K562 (cell line): ENCODE results near the gene ENTPD6.

Experiments
- CHD2 ChIP-seq: IDR thresholded peaks from 2 replicates; pipeline ENCODE4 v1.6.1; 2011; ENCODE audit warnings: low read depth, low read length
- CTCF ChIP-seq, 3 experiments: IDR thresholded peaks in 2 of 3; conservative IDR thresholded peaks in 1 of 3; 2 replicates each; pipeline ENCODE4 v1.5.1; 2011 to 2012; ENCODE audit warnings: low read length in 3 of 3, mild to moderate bottlenecking in 3 of 3, control low read depth in 2 of 3, improper control_type of control experiment in 1 of 3, inconsistent platforms in 1 of 3, low read depth in 1 of 3, mixed read lengths in 1 of 3, moderate library complexity in 1 of 3; ENCODE audit not compliant: insufficient read depth in 2 of 3
- HDGF ChIP-seq: fragments of 450-650 bp; IDR thresholded peaks from 2 replicates; pipeline ENCODE4 v1.6.1; 2016
- JUND ChIP-seq, 2 experiments: IDR thresholded peaks; 2 replicates in 1 of 2; 3 replicates in 1 of 2; pipeline ENCODE4 v1.6.1; 2011; ENCODE audit warnings: borderline replicate concordance in 2 of 2, low read depth in 2 of 2, low read length in 2 of 2, improper control_type of control experiment in 1 of 2, missing biosample characterization in 1 of 2, missing genetic modification characterization in 1 of 2, missing genetic modification reagents in 1 of 2
- PATZ1 ChIP-seq: fragments of 250-450 bp; sonication (Bioruptor Pico); IDR thresholded peaks from 2 replicates; pipeline ENCODE4 v1.5.0; 2020; ENCODE audit warnings: mild to moderate bottlenecking, borderline replicate concordance
- POLR2A ChIP-seq: fragments of 450-650 bp; conservative IDR thresholded peaks from 2 replicates; pipeline ENCODE4 v1.6.1; 2016
- PTRF ChIP-seq: fragments of 450-650 bp; IDR thresholded peaks from 2 replicates; pipeline ENCODE4 v1.6.1; 2016; ENCODE audit warnings: mild to moderate bottlenecking, missing genetic modification characterization, missing compliant biosample characterization
- RB1 ChIP-seq: fragments of 450-650 bp; IDR thresholded peaks from 2 replicates; pipeline ENCODE4 v1.6.1; 2017; ENCODE audit warnings: low read depth, mild to moderate bottlenecking
- SIN3A ChIP-seq, 2 experiments: fragments of 150-350 bp in 1 of 2; IDR thresholded peaks; 2 replicates each; pipeline ENCODE4 v1.6.1; 2011 to 2016; ENCODE audit warnings: borderline replicate concordance in 2 of 2, low read depth in 2 of 2, low read length in 2 of 2, mild to moderate bottlenecking in 2 of 2, moderate library complexity in 2 of 2; ENCODE audit not compliant: control insufficient read depth in 1 of 2
- SMARCA4 ChIP-seq: fragments of 450-650 bp; IDR thresholded peaks from 2 replicates; pipeline ENCODE4 v1.6.1; 2016
- TSHZ1 ChIP-seq: fragments of 250-450 bp; sonication (Bioruptor Pico); IDR thresholded peaks from 2 replicates; pipeline ENCODE4 v1.4.0; 2020; ENCODE audit warnings: mild to moderate bottlenecking, moderate library complexity
- ZHX1 ChIP-seq: fragments of 150-350 bp; conservative IDR thresholded peaks from 2 replicates; pipeline ENCODE4 v1.6.1; 2014; ENCODE audit warnings: low read length
- ZNF280A ChIP-seq: fragments of 450-650 bp; IDR thresholded peaks from 2 replicates; pipeline ENCODE4 v1.6.1; 2018; ENCODE audit warnings: mild to moderate bottlenecking, low read depth; ENCODE audit not compliant: partially characterized antibody
- ZNF696 ChIP-seq: fragments of 250-450 bp; sonication (Bioruptor Pico); conservative IDR thresholded peaks from 2 replicates; pipeline ENCODE4 v1.4.0; 2020; ENCODE audit warnings: mild to moderate bottlenecking, moderate library complexity

GRCh38 chr20:25177890-25178321 lies 17.6 kb upstream of the ENTPD6 start:
- TF ChIP-seq SMARCA4 (no peak), RB1 (no peak), HDGF (no peak), ZNF696 (CRISPR knock-in tag) (no peak), ZHX1 (no peak), POLR2A (no peak), CHD2 (no peak), PATZ1 (CRISPR knock-in tag) (no peak), PTRF (tag) (no peak), ZNF280A (no peak), CTCF (IDR thresholded peaks at IDR 0.05 in 2 of 3, conservative IDR thresholded peaks at IDR 0.05 in 1 of 3; ENCODE audit: insufficient read depth in 2 of 3, low read depth in 1 of 3, low read length in 3 of 3) (no peak), JUND (IDR thresholded peaks at IDR 0.05; ENCODE audit: borderline replicate concordance, low read depth, low read length) (no peak), JUND (tag; IDR thresholded peaks at IDR 0.05; ENCODE audit: borderline replicate concordance, low read depth, low read length) (no peak), SIN3A (IDR thresholded peaks at IDR 0.05; ENCODE audit: borderline replicate concordance in 2 of 2, control insufficient read depth in 1 of 2, low read depth in 2 of 2, low read length in 2 of 2) (no peak), TSHZ1 (CRISPR knock-in tag) (no peak)
